GM21786 (cell line): ENCODE data around the gene GTF2A2.
"Not testable (repeated sequence)": the region's sequence is repeated elsewhere in the genome, so short reads cannot be mapped to it uniquely, and the experiment has no call there.

Source experiments
- ATAC-seq: cut with Tn5 transposase; IDR thresholded peaks from one replicate; pipeline ENCODE4 v1.9.1; 2021; ENCODE audit not compliant: unreplicated experiment

Gene GTF2A2

GRCh38 chr15:59674361-59674877 lies 17.1 kb upstream of the GTF2A2 start:
- no peak for ATAC-seq

GRCh38 chr15:59668556-59668955 lies 11.2 kb upstream of the GTF2A2 start:
- ATAC-seq, result no peak

- ATAC-seq, result no peak
Measured at GRCh38 chr15:59662260-59662659, 4.9 kb upstream of the GTF2A2 start.

- no peak for ATAC-seq
Measured at GRCh38 chr15:59659366-59659765, 2.1 kb upstream of the GTF2A2 start.

GRCh38 chr15:59657635-59658125 lies 365 bp upstream of the GTF2A2 start:
- peak; percentile 8 for ATAC-seq

GRCh38 chr15:59654046-59654445 lies 3.3 kb downstream of the GTF2A2 start:
- ATAC-seq, result no peak

- no peak for ATAC-seq
Measured at GRCh38 chr15:59649603-59650002, 7.7 kb downstream of the GTF2A2 start.

- no peak for ATAC-seq
Measured at GRCh38 chr15:59647085-59647484, 10.2 kb downstream of the GTF2A2 start.

GRCh38 chr15:59646277-59646676 lies 11.0 kb downstream of the GTF2A2 start:
- no peak for ATAC-seq

- not testable (repeated sequence) for ATAC-seq
Measured at GRCh38 chr15:59645812-59646211, 11.5 kb downstream of the GTF2A2 start.

GRCh38 chr15:59644756-59645155 lies 12.6 kb downstream of the GTF2A2 start:
- no peak for ATAC-seq

- ATAC-seq, result no peak
Measured at GRCh38 chr15:59642351-59642750, 15.0 kb downstream of the GTF2A2 start.

GRCh38 chr15:59637507-59637906 lies 19.8 kb downstream of the GTF2A2 start:
- ATAC-seq, result not testable (repeated sequence)

- no peak for ATAC-seq
Measured at GRCh38 chr15:59636184-59636583, 21.1 kb downstream of the GTF2A2 start.

- no peak for ATAC-seq
Measured at GRCh38 chr15:59632714-59633113, 24.6 kb downstream of the GTF2A2 start.

GRCh38 chr15:59622289-59622688 lies 35.0 kb downstream of the GTF2A2 start:
- ATAC-seq, result no peak

- no peak for ATAC-seq
Measured at GRCh38 chr15:59618406-59618805, 38.9 kb downstream of the GTF2A2 start.

GRCh38 chr15:59616379-59616778 lies 40.9 kb downstream of the GTF2A2 start:
- ATAC-seq, result no peak

- ATAC-seq, result no peak
Measured at GRCh38 chr15:59615661-59616060, 41.7 kb downstream of the GTF2A2 start.

GRCh38 chr15:59614153-59614552 lies 43.2 kb downstream of the GTF2A2 start:
- no peak for ATAC-seq

GRCh38 chr15:59611276-59612260 lies 45.7 kb downstream of the GTF2A2 start, which contains the start of gene GCNT3:
GCNT3 (plus strand) TSS chr15:59611783; CDS start chr15:59618239, 6,456 bp downstream.
- no peak for ATAC-seq
